Measurements from ENCODE around the gene MCF2L. TPM values are rescaled to one million over a fixed set of nuclear protein-coding genes. Genes with fewer than 3 reads are reported as not detected.

Gene MCF2L
- total RNA-seq, 2 experiments from 2014 or later: 13.0 to 13.5 TPM

GRCh38 chr13:113014752-113015745 lies 46.0 kb downstream of the MCF2L start:
- POLR2A ChIA-PET: no interaction called here
- CTCF ChIA-PET: no interaction called here
- no peak overlapping the region for H3K27ac Mint-ChIP-seq
- no peak overlapping the region for H3K4me3 Mint-ChIP-seq
- H3K36me3 Mint-ChIP-seq (ENCODE audit: low read depth): peaks cover 3% of the 10 kb centered on the region
- peaks cover 4% of the 10 kb centered on the region for H3K36me3 ChIP-seq (ENCODE audit: insufficient read depth, low read length)
- no peaks in the 10 kb centered on the region for H3K9me3 Mint-ChIP-seq
- H3K27me3 ChIP-seq (ENCODE audit: control insufficient read depth in 1 of 2, insufficient read depth in 2 of 2, low read length in 2 of 2): no peaks in the 10 kb centered on the region
- DNase-seq (no peak), ATAC-seq (ENCODE audit: poor library complexity) (no peak)
- H3K27ac ChIP-seq (ENCODE audit: low read depth in 1 of 2, low read length in 2 of 2): no peak overlapping the region
- H3K27me3 Mint-ChIP-seq: no peaks in the 10 kb centered on the region
- peaks cover 4% of the 10 kb centered on the region for H3K4me1 Mint-ChIP-seq (ENCODE audit: low read depth)
- no peak for TF ChIP-seq CTCF (IDR thresholded peaks at IDR 0.05)
- H3K4me1 ChIP-seq (ENCODE audit: insufficient read depth, low read length): no peaks in the 10 kb centered on the region
- no peaks in the 10 kb centered on the region for H3K9me3 ChIP-seq (ENCODE audit: control insufficient read depth in 1 of 2, insufficient read depth in 1 of 2, low read length in 2 of 2)
- H3K4me3 ChIP-seq (ENCODE audit: low read length): no peak overlapping the region
- intact Hi-C loops (cut with DNase I, micrococcal nuclease): no loop called here

GRCh38 chr13:113015826-113016525 lies 47.0 kb downstream of the MCF2L start:
- intact Hi-C loops (cut with DNase I, micrococcal nuclease): no loop called here
- H3K36me3 Mint-ChIP-seq (ENCODE audit: low read depth): peaks cover 6% of the 10 kb centered on the region
- ATAC-seq (ENCODE audit: poor library complexity) (no peak), DNase-seq (no peak)
- ChIA-PET POLR2A (no interaction called here), CTCF (no interaction called here)
- H3K27ac Mint-ChIP-seq: no peak overlapping the region
- no peak overlapping the region for H3K4me3 ChIP-seq (ENCODE audit: low read length)
- no peaks in the 10 kb centered on the region for H3K9me3 Mint-ChIP-seq
- no peaks in the 10 kb centered on the region for H3K27me3 ChIP-seq (ENCODE audit: control insufficient read depth in 1 of 2, insufficient read depth in 2 of 2, low read length in 2 of 2)
- peaks cover 4% of the 10 kb centered on the region for H3K36me3 ChIP-seq (ENCODE audit: insufficient read depth, low read length)
- no peak overlapping the region for H3K4me3 Mint-ChIP-seq
- H3K9me3 ChIP-seq (ENCODE audit: control insufficient read depth in 1 of 2, insufficient read depth in 1 of 2, low read length in 2 of 2): no peaks in the 10 kb centered on the region
- H3K4me1 Mint-ChIP-seq (ENCODE audit: low read depth): peaks cover 10% of the 10 kb centered on the region
- no peaks in the 10 kb centered on the region for H3K27me3 Mint-ChIP-seq
- TF ChIP-seq CTCF (IDR thresholded peaks at IDR 0.05): no peak
- H3K4me1 ChIP-seq (ENCODE audit: insufficient read depth, low read length): peaks cover 3% of the 10 kb centered on the region
- H3K27ac ChIP-seq (ENCODE audit: low read depth in 1 of 2, low read length in 2 of 2): no peak overlapping the region

GRCh38 chr13:113016526-113017295 lies 47.7 kb downstream of the MCF2L start:
- peaks cover 9% of the 10 kb centered on the region for H3K36me3 Mint-ChIP-seq (ENCODE audit: low read depth)
- ChIA-PET POLR2A (no interaction called here), CTCF (no interaction called here)
- no peak for ATAC-seq (ENCODE audit: poor library complexity)
- H3K27ac Mint-ChIP-seq: no peak overlapping the region
- peaks cover 3% of the 10 kb centered on the region for H3K4me1 ChIP-seq (ENCODE audit: insufficient read depth, low read length)
- no peaks in the 10 kb centered on the region for H3K27me3 ChIP-seq (ENCODE audit: control insufficient read depth in 1 of 2, insufficient read depth in 2 of 2, low read length in 2 of 2)
- DNase-seq: no peak
- H3K27me3 Mint-ChIP-seq: no peaks in the 10 kb centered on the region
- H3K9me3 ChIP-seq (ENCODE audit: control insufficient read depth in 1 of 2, insufficient read depth in 1 of 2, low read length in 2 of 2): peaks cover 0 to 2% of the 10 kb centered on the region in 2 experiments
- H3K9me3 Mint-ChIP-seq: no peaks in the 10 kb centered on the region
- intact Hi-C loops (cut with DNase I, micrococcal nuclease): no loop called here
- TF ChIP-seq CTCF (IDR thresholded peaks at IDR 0.05): no peak
- no peak overlapping the region for H3K27ac ChIP-seq (ENCODE audit: low read depth in 1 of 2, low read length in 2 of 2)
- no peak overlapping the region for H3K4me3 Mint-ChIP-seq
- H3K36me3 ChIP-seq (ENCODE audit: insufficient read depth, low read length): peaks cover 4% of the 10 kb centered on the region
- H3K4me3 ChIP-seq (ENCODE audit: low read length): no peak overlapping the region
- peaks cover 6% of the 10 kb centered on the region for H3K4me1 Mint-ChIP-seq (ENCODE audit: low read depth)

Data from CD4-positive, alpha-beta T cell (primary cell).